GM12878 (cell line): ENCODE results near the gene OPA1.

Experiments used
- EP300 ChIP-seq, 2 experiments: fragments of 150-350 bp in 1 of 2; IDR thresholded peaks; 2 replicates each; pipeline ENCODE4 v1.6.1; 2011 to 2012; ENCODE audit warnings: low read depth in 2 of 2, low read length in 2 of 2, borderline replicate concordance in 1 of 2, improper control_type of control experiment in 1 of 2, inconsistent platforms in 1 of 2; ENCODE audit not compliant: control insufficient read depth in 1 of 2
- EZH2 ChIP-seq: IDR thresholded peaks from 2 replicates; pipeline ENCODE4 v1.6.1; 2012; ENCODE audit warnings: low read depth, mild to moderate bottlenecking, control low read depth, inconsistent platforms, low read length, borderline replicate concordance; ENCODE audit not compliant: control insufficient read depth
- HDGF ChIP-seq: fragments of 450-650 bp; IDR thresholded peaks from 2 replicates; pipeline ENCODE4 v1.6.1; 2016; ENCODE audit warnings: antibody characterized with exemption
- MXI1 ChIP-seq: fragments of 150-350 bp; IDR thresholded peaks from 2 replicates; pipeline ENCODE4 v1.6.1; 2011; ENCODE audit warnings: low read depth, mild to moderate bottlenecking, inconsistent platforms, low read length, improper control_type of control experiment
- POLR2A ChIP-seq: IDR thresholded peaks from 2 replicates; pipeline ENCODE4 v1.6.1; 2011; ENCODE audit warnings: low read depth, mild to moderate bottlenecking, low read length
- TF ChIP-seq, protein P1 (sequence below), 3 experiments: IDR thresholded peaks in 2 of 3; conservative IDR thresholded peaks in 1 of 3; 2 replicates each; pipeline ENCODE4 v1.5.1; 2011; ENCODE audit warnings: low read depth in 3 of 3, low read length in 3 of 3, mild to moderate bottlenecking in 3 of 3, control low read depth in 2 of 3, moderate library complexity in 2 of 3, inconsistent platforms in 1 of 3, mixed read lengths in 1 of 3; ENCODE audit not compliant: control insufficient read depth in 2 of 3, insufficient read depth in 1 of 3; ENCODE audit errors: extremely low read depth in 1 of 3
- TF ChIP-seq, protein P2 (sequence below): fragments of 450-650 bp; IDR thresholded peaks from 2 replicates; pipeline ENCODE4 v1.6.1; 2014; ENCODE audit warnings: mild to moderate bottlenecking

DNA sequence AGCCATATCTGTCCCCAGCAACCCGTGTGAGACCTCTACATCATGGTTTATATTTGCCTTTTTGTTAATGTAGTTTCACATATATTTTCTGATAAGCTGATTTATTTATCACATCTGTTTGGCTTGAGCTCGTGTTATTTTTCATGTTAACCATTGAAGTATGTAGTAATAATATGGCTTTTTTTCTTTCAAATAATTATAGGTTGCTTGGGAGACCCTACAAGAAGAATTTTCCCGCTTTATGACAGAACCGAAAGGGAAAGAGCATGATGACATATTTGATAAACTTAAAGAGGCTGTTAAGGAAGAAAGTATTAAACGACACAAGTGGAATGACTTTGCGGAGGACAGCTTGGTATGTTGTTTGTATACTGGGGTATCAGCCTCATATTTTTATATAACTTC is 63.9 kb downstream of the OPA1 start:
- TF ChIP-seq, protein P1, sequence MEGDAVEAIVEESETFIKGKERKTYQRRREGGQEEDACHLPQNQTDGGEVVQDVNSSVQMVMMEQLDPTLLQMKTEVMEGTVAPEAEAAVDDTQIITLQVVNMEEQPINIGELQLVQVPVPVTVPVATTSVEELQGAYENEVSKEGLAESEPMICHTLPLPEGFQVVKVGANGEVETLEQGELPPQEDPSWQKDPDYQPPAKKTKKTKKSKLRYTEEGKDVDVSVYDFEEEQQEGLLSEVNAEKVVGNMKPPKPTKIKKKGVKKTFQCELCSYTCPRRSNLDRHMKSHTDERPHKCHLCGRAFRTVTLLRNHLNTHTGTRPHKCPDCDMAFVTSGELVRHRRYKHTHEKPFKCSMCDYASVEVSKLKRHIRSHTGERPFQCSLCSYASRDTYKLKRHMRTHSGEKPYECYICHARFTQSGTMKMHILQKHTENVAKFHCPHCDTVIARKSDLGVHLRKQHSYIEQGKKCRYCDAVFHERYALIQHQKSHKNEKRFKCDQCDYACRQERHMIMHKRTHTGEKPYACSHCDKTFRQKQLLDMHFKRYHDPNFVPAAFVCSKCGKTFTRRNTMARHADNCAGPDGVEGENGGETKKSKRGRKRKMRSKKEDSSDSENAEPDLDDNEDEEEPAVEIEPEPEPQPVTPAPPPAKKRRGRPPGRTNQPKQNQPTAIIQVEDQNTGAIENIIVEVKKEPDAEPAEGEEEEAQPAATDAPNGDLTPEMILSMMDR (IDR thresholded peaks at IDR 0.05 in 2 of 3, conservative IDR thresholded peaks at IDR 0.05 in 1 of 3; ENCODE audit: control insufficient read depth in 2 of 3, extremely low read depth in 1 of 3, insufficient read depth in 1 of 3, low read depth in 3 of 3, low read length in 3 of 3), result no peak
- TF ChIP-seq HDGF, result no peak
- TF ChIP-seq, protein P2, sequence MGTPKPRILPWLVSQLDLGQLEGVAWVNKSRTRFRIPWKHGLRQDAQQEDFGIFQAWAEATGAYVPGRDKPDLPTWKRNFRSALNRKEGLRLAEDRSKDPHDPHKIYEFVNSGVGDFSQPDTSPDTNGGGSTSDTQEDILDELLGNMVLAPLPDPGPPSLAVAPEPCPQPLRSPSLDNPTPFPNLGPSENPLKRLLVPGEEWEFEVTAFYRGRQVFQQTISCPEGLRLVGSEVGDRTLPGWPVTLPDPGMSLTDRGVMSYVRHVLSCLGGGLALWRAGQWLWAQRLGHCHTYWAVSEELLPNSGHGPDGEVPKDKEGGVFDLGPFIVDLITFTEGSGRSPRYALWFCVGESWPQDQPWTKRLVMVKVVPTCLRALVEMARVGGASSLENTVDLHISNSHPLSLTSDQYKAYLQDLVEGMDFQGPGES, result no peak
- TF ChIP-seq MXI1, result no peak
- TF ChIP-seq EZH2, result no peak
- TF ChIP-seq POLR2A, result no peak
- no peak for TF ChIP-seq EP300 (IDR thresholded peaks at IDR 0.05; ENCODE audit: borderline replicate concordance in 1 of 2, control insufficient read depth in 1 of 2, low read depth in 2 of 2, low read length in 2 of 2)
